KMS-11 (cell line): ENCODE data around the gene RRN3.

Source experiments
- H2AFZ ChIP-seq: fragments of 200-600 bp; sonication (generic); 2 replicates; pipeline ENCODE4 v1.6.1; 2016; ENCODE audit warnings: antibody characterized with exemption, mixed run types, low read depth
- H3K27ac ChIP-seq: fragments of 200-600 bp; sonication (generic); 2 replicates; pipeline ENCODE4 v1.6.1; 2016; ENCODE audit warnings: mild to moderate bottlenecking, mixed run types
- H3K27me3 ChIP-seq: fragments of 200-600 bp; sonication (generic); 2 replicates; pipeline ENCODE4 v1.6.1; 2017; ENCODE audit warnings: mild to moderate bottlenecking, low read depth, mixed run types, moderate library complexity; ENCODE audit not compliant: insufficient read depth
- H3K36me3 ChIP-seq: fragments of 200-600 bp; sonication (generic); 2 replicates; pipeline ENCODE4 v1.6.1; 2017; ENCODE audit warnings: mild to moderate bottlenecking, mixed run types; ENCODE audit not compliant: insufficient read depth
- H3K4me1 ChIP-seq: fragments of 200-600 bp; sonication (generic); 2 replicates; pipeline ENCODE4 v1.6.1; 2016; ENCODE audit warnings: mild to moderate bottlenecking, low read depth, mixed run types; ENCODE audit not compliant: poor library complexity, severe bottlenecking
- H3K4me2 ChIP-seq: fragments of 200-600 bp; sonication (generic); 2 replicates; pipeline ENCODE4 v1.7.0; 2016; ENCODE audit warnings: mild to moderate bottlenecking, mixed run types
- H3K4me3 ChIP-seq: fragments of 200-600 bp; sonication (generic); IDR thresholded peaks from 2 replicates; pipeline ENCODE4 v1.6.1; 2017; ENCODE audit warnings: low read depth, low read length, mixed read lengths; ENCODE audit not compliant: insufficient read depth
- H3K79me2 ChIP-seq: fragments of 200-600 bp; sonication (generic); 2 replicates; pipeline ENCODE4 v1.6.1; 2016; ENCODE audit warnings: low read depth, mixed run types; ENCODE audit not compliant: insufficient read depth
- H3K9ac ChIP-seq: fragments of 200-600 bp; sonication (generic); 2 replicates; pipeline ENCODE4 v1.6.1; 2016; ENCODE audit warnings: mild to moderate bottlenecking, mixed run types
- H4K20me1 ChIP-seq: fragments of 200-600 bp; sonication (generic); 2 replicates; pipeline ENCODE4 v1.6.1; 2016; ENCODE audit warnings: mild to moderate bottlenecking, mixed run types; ENCODE audit not compliant: insufficient read depth
- TF ChIP-seq, protein P1 (sequence below): fragments of 200-600 bp; sonication (generic); conservative IDR thresholded peaks from 2 replicates; pipeline ENCODE4 v1.6.1; 2017; ENCODE audit warnings: low read depth, mild to moderate bottlenecking, antibody characterized with exemption, low read length, moderate library complexity, mixed read lengths

The RRN3 gene

DNA sequence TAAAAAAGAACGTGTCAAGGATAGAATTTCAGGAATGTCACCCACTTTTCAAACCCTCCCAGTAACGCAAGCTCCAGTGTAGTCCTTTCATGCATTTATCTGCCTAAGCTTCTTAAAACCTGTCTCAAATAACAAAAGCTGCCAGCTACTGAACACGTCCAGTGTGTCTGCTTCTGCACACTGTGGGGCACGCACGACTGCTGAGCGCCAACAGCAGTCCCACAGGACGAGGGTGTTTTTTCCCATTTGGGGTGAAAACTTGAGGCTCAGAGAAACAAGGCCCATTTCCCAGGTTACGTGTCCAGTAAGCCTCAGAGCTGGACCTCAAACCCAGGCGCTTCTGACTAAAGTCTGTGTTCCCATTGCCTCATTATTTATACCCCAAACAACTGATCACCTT is 55.4 kb downstream of the RRN3 start:
- H3K27me3 ChIP-seq: no peaks in the 10 kb centered on the region
- no peak overlapping the region for H2AFZ ChIP-seq
- H3K27ac ChIP-seq: no peak overlapping the region
- H3K4me2 ChIP-seq: no peak overlapping the region
- H4K20me1 ChIP-seq: no peaks in the 10 kb centered on the region
- TF ChIP-seq, protein P1, sequence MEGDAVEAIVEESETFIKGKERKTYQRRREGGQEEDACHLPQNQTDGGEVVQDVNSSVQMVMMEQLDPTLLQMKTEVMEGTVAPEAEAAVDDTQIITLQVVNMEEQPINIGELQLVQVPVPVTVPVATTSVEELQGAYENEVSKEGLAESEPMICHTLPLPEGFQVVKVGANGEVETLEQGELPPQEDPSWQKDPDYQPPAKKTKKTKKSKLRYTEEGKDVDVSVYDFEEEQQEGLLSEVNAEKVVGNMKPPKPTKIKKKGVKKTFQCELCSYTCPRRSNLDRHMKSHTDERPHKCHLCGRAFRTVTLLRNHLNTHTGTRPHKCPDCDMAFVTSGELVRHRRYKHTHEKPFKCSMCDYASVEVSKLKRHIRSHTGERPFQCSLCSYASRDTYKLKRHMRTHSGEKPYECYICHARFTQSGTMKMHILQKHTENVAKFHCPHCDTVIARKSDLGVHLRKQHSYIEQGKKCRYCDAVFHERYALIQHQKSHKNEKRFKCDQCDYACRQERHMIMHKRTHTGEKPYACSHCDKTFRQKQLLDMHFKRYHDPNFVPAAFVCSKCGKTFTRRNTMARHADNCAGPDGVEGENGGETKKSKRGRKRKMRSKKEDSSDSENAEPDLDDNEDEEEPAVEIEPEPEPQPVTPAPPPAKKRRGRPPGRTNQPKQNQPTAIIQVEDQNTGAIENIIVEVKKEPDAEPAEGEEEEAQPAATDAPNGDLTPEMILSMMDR: no peak
- no peaks in the 10 kb centered on the region for H3K4me1 ChIP-seq
- no peak overlapping the region for H3K4me3 ChIP-seq
- no peaks in the 10 kb centered on the region for H3K79me2 ChIP-seq
- H3K9ac ChIP-seq: no peak overlapping the region
- H3K36me3 ChIP-seq: peaks cover 1% of the 10 kb centered on the region; the same call in 1 of the 2 replicates

DNA sequence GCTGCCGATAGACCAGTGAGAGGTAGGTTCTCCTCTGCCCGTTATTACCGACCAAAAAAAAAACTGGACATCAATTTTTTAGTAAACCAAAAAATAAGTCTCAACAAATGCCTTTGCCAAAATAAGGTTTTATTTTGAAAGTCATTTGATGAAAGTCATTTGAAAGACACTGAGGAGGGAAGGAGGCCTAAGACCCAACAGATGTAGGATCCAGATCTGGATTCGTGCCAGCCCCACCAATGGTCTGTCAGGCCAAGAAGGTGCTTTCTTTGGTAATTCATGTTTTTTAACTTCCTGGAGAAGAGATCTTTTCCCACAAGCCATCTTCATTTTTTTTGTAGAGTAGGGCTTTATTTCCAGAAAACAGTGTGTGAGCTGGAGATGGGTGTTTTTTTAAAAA is 56.3 kb downstream of the RRN3 start:
- Histone ChIP-seq H3K27ac (no peak overlapping the region), H3K27me3 (no peaks in the 10 kb centered on the region), H3K4me1 (peaks cover 7% of the 10 kb centered on the region), H3K4me3 (no peak overlapping the region), H3K4me2 (no peak overlapping the region), H4K20me1 (no peaks in the 10 kb centered on the region), H3K79me2 (no peaks in the 10 kb centered on the region), H3K9ac (no peak overlapping the region), H3K36me3 (peaks cover 4% of the 10 kb centered on the region; the same call in 1 of the 2 replicates), H2AFZ (no peak overlapping the region)
- TF ChIP-seq, protein P1: no peak

DNA sequence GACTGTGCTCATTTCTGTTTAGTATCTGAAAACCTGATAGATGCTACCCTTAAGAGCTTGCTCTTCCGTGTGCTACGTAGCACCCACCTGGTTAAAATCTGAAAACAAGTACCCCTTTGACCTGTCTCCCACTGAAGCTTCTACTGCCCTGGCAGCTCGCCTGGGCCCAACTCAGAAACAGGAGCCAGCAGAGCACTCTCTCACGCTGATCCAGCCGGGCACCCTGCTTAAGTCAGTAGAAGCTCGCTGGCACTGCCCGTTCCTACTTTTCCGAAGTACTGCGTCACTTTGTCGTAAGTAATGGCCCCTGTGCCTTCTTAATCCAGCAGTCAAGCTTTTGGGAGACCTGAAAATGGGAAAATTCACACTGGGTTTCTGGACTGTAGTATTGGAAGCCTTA is 57.1 kb downstream of the RRN3 start:
- Histone ChIP-seq H3K36me3 (peaks cover 4% of the 10 kb centered on the region; the same call in 1 of the 2 replicates), H2AFZ (no peak overlapping the region), H3K4me2 (no peak overlapping the region), H3K9ac (no peak overlapping the region), H3K79me2 (no peaks in the 10 kb centered on the region), H4K20me1 (no peaks in the 10 kb centered on the region), H3K4me3 (no peak overlapping the region), H3K4me1 (peaks cover 14% of the 10 kb centered on the region), H3K27me3 (no peaks in the 10 kb centered on the region), H3K27ac (no peak overlapping the region)
- TF ChIP-seq, protein P1: no peak

DNA sequence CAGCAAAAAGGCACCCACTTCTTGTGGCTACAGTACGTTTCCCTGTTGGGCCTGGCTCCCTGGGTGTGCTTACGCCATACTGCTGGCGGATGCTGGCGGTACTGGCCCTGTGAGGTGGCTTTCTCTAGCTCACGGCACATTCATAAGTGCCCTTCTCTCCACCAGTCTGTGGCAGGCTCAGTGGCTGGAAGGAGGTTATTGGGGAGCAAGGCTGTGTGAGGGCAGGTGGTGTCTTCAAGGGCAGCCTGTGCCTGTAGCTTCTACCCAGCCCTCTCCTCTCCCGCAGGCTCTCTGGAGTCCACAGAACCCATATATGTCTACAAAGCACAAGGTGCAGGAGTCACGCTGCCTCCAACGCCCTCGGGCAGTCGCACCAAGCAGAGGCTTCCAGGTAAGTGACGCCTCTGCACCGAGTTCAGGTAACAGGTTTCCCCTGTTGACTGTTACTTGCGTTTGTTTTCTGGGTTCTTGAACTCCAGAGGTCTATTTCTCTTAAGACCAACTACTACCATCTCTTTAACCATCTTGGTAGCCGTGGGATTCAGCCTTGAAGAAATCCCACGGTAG is 58.8 kb downstream of the RRN3 start:
- no peaks in the 10 kb centered on the region for H3K79me2 ChIP-seq
- peaks cover 23% of the 10 kb centered on the region for H3K4me1 ChIP-seq
- no peak overlapping the region for H3K27ac ChIP-seq
- no peak overlapping the region for H3K9ac ChIP-seq
- TF ChIP-seq, protein P1: no peak
- H3K27me3 ChIP-seq: no peaks in the 10 kb centered on the region
- H3K36me3 ChIP-seq: peaks cover 4% of the 10 kb centered on the region; the same call in 1 of the 2 replicates
- H3K4me2 ChIP-seq: no peak overlapping the region
- no peak overlapping the region for H2AFZ ChIP-seq
- H3K4me3 ChIP-seq: no peak overlapping the region
- no peaks in the 10 kb centered on the region for H4K20me1 ChIP-seq
